Measurements from ENCODE around the gene FBXO45. TPM values are rescaled to one million over a fixed set of nuclear protein-coding genes. Genes with fewer than 3 reads are reported as not detected.
"Not testable (repeated sequence)": the region's sequence is repeated elsewhere in the genome, so short reads cannot be mapped to it uniquely, and the experiment has no call there.

FBXO45 gene
- total and polyA plus RNA-seq, 2 of the 13 experiments (the other 11 are each of a cell fraction or from before 2014, with no cell fraction given) = 7.0 to 12.1 TPM

GRCh38 chr3:196637941-196638340, 69.5 kb downstream of the FBXO45 start:
- H3K79me2 ChIP-seq (ENCODE audit: insufficient read depth, low read length); H4K20me1 ChIP-seq (ENCODE audit: insufficient read depth, low read length); ATAC-seq; H3K4me2 ChIP-seq (ENCODE audit: low read depth, low read length); H3K9me3 ChIP-seq (ENCODE audit: low read length); in situ Hi-C loops (cut with HindIII; ENCODE audit: extremely low pct_ligation_motif_present, low pct_unique_long_range_greater_than_20kb); H3K9ac ChIP-seq (ENCODE audit: insufficient read depth, low read depth, low read length); H3K4me3 ChIP-seq (replicated peaks in 1 of 3; ENCODE audit: insufficient read depth in 1 of 3, low read depth in 2 of 3, low read length in 3 of 3); FAIRE-seq; H2AFZ ChIP-seq (ENCODE audit: low read length); intact Hi-C loops (cut with micrococcal nuclease; ENCODE audit: unreplicated experiment); H3K36me3 ChIP-seq (replicated peaks in 1 of 2; ENCODE audit: control insufficient read depth in 1 of 2, insufficient read depth in 2 of 2, low read length in 2 of 2); DNase-seq (ENCODE audit: low spot score); CTCF ChIA-PET (ENCODE audit: low intra/inter-chr PET ratio, low total read pairs); BruUV-seq (replicated peaks); H3K27ac ChIP-seq (ENCODE audit: extremely low read length, insufficient read depth, low read length): not testable (repeated sequence)
- POLR2A ChIA-PET = interaction anchor here (0.6 kb wide), 1 partner anchor 29 kb away, joined by 3 read pairs; no protein-coding TSS in a partner anchor
- peaks cover 12 to 49% of the 10 kb centered on the region in 2 experiments; a peak in 4 of 5 replicates for H3K27me3 ChIP-seq (ENCODE audit: control insufficient read depth in 1 of 2, insufficient read depth in 2 of 2, low read length in 2 of 2)
- H3K4me1 ChIP-seq (ENCODE audit: insufficient read depth, low read length) = peaks cover 34% of the 10 kb centered on the region
- 70% methylated on average over 4 of the region's 4 CpGs for WGBS (ENCODE audit: low lambda C conversion rate)

Small RNA genes within 50 kb of the gene (small RNA-seq; reads per million reads assigned to genes)
- gene RPS29P3 (ENCODE audit: insufficient read depth in 2 of 3, insufficient read length in 3 of 3, low read depth in 2 of 3, low replicate concordance in 1 of 3) = 0 reads per million in 3 experiments

Other genes with a start within 250 kb of the FBXO45 start
- not detected in 2 replicates for gene TM4SF19, start 230.3 kb upstream of the FBXO45 start, total RNA-seq (2016; rRNA removed; fragmentation: Illumina TruSeq; extraction: Trizol)
- 0.05 and 0.36 TPM in 2 replicates for gene TM4SF19, start 230.3 kb upstream of the FBXO45 start, polyA plus RNA-seq (2011; rRNA removed)
- gene UBXN7, start 136.2 kb upstream of the FBXO45 start, total RNA-seq (2016; rRNA removed; fragmentation: Illumina TruSeq; extraction: Trizol) = 12.5 and 21.5 TPM in 2 replicates
- gene UBXN7, start 136.2 kb upstream of the FBXO45 start, polyA plus RNA-seq (2011; rRNA removed) = 11.6 and 15.9 TPM in 2 replicates
- gene RNF168, start 64.9 kb upstream of the FBXO45 start, total RNA-seq (2016; rRNA removed; fragmentation: Illumina TruSeq; extraction: Trizol) = 22.9 and 28.8 TPM in 2 replicates
- gene RNF168, start 64.9 kb upstream of the FBXO45 start, polyA plus RNA-seq (2011; rRNA removed) = 3.4 and 3.7 TPM in 2 replicates
- gene SMCO1, start 53.3 kb upstream of the FBXO45 start, total RNA-seq (2016; rRNA removed; fragmentation: Illumina TruSeq; extraction: Trizol) = not detected in 2 replicates
- gene SMCO1, start 53.3 kb upstream of the FBXO45 start, polyA plus RNA-seq (2011; rRNA removed) = not detected in 2 replicates
- 7.7 and 16.4 TPM in 2 replicates for gene WDR53, start 106 bp upstream of the FBXO45 start, total RNA-seq (2016; rRNA removed; fragmentation: Illumina TruSeq; extraction: Trizol)
- 3.5 and 4.1 TPM in 2 replicates for gene WDR53, start 106 bp upstream of the FBXO45 start, polyA plus RNA-seq (2011; rRNA removed)
- not detected in 2 replicates for gene NRROS, start 71.0 kb downstream of the FBXO45 start, total RNA-seq (2016; rRNA removed; fragmentation: Illumina TruSeq; extraction: Trizol)
- gene NRROS, start 71.0 kb downstream of the FBXO45 start, polyA plus RNA-seq (2011; rRNA removed) = not detected in 2 replicates
- gene CEP19, start 143.6 kb downstream of the FBXO45 start, total RNA-seq (2016; rRNA removed; fragmentation: Illumina TruSeq; extraction: Trizol) = 1.2 and 1.5 TPM in 2 replicates
- 0.43 and 0.48 TPM in 2 replicates for gene CEP19, start 143.6 kb downstream of the FBXO45 start, polyA plus RNA-seq (2011; rRNA removed)
- gene PIGX, start 143.7 kb downstream of the FBXO45 start, total RNA-seq (2016; rRNA removed; fragmentation: Illumina TruSeq; extraction: Trizol) = 19.2 and 21.3 TPM in 2 replicates
- 9.8 and 13.2 TPM in 2 replicates for gene PIGX, start 143.7 kb downstream of the FBXO45 start, polyA plus RNA-seq (2011; rRNA removed)
- gene PAK2, start 171.2 kb downstream of the FBXO45 start, total RNA-seq (2016; rRNA removed; fragmentation: Illumina TruSeq; extraction: Trizol) = 24.7 and 52.5 TPM in 2 replicates
- 20.7 and 23.0 TPM in 2 replicates for gene PAK2, start 171.2 kb downstream of the FBXO45 start, polyA plus RNA-seq (2011; rRNA removed)